Right lobe of liver (tissue), 6 donors: ENCODE measurements around the gene TMEM267. TPM values are rescaled to one million over a fixed set of nuclear protein-coding genes. Genes with fewer than 3 reads are reported as not detected.
"Not testable (repeated sequence)": the region's sequence is repeated elsewhere in the genome, so short reads cannot be mapped to it uniquely, and the experiment has no call there.

Experiments
- ATAC-seq, 4 donors: fragments of 200-7000 bp; cut with Tn5 transposase; one replicate each; pipeline ENCODE4 v1.9.1; 2020; ENCODE audit warnings: mild to moderate bottlenecking in 4 of 4, moderate library complexity in 4 of 4
- DNase-seq, 3 donors: peaks; one replicate each; pipeline ENCODE4 v3.0.0-alpha.2; 2020
- H3K27ac ChIP-seq, 3 donors: fragments of 200-600 bp; one replicate each; pipeline ENCODE4 v1.8.0; 2022
- H3K27me3 ChIP-seq, 2 donors: fragments of 200-600 bp; one replicate each; pipeline ENCODE4 v1.8.0; 2022
- H3K36me3 ChIP-seq, 4 donors: fragments of 200-600 bp; sonication (generic) in 1 of 4; one replicate each; pipeline versions ENCODE4 v1.5.1 to v1.8.0; 2017 to 2022; ENCODE audit warnings: control low read depth in 1 of 4
- H3K4me1 ChIP-seq, 4 donors: fragments of 200-600 bp; sonication (generic) in 1 of 4; one replicate each; pipeline versions ENCODE4 v1.5.1 to v1.8.0; 2017 to 2022; ENCODE audit warnings: control low read depth in 1 of 4
- H3K4me3 ChIP-seq, 3 donors: fragments of 200-600 bp; one replicate each; pipeline ENCODE4 v1.8.0; 2022
- H3K9me3 ChIP-seq, 4 donors: fragments of 200-600 bp; sonication (generic) in 1 of 4; one replicate each; pipeline versions ENCODE4 v1.5.1 to v1.8.0; 2017 to 2022; ENCODE audit warnings: control low read depth in 1 of 4
- POLR2A ChIP-seq: fragments of 450-650 bp; IDR thresholded peaks from one replicate; pipeline ENCODE4 v1.6.1; 2017; ENCODE audit warnings: antibody characterized with exemption, mild to moderate bottlenecking
- WGBS: methylation state at CpG from one replicate; pipeline ENCODE4 v1.1.6; 2018; ENCODE audit warnings: low coverage, low lambda C conversion rate; ENCODE audit not compliant: insufficient coverage; ENCODE audit errors: missing lambda C conversion rate; 5-methylcytosine and 5-hydroxymethylcytosine counted together
- intact Hi-C, 2 donors: fragments of 100-400 bp; cut with DNase I; formaldehyde crosslinking; loops; one replicate each; pipeline versions ENCODE4 v1.11.2 to v1.14.1; 2022
- total RNA-seq, 6 experiments: library from RNA; depleted of rRNA in 2 of 6; stranded (reverse); fragments of >200 nt in 2 of 6; fragmentation: NEBNext Ultra II Directional in 3 of 6; extraction: Animal tissue kit (Norgen Biotek cat#: 25700) in 3 of 6; gene quantifications; one replicate each; pipeline versions ENCODE4 v1.1.0 to v1.2.4, GENCODE V29; 2016 to 2023
- TF ChIP-seq, protein P1 (sequence below), 4 donors: fragments of 200-600 bp in 3 of 4; fragments of 450-650 bp in 1 of 4; IDR thresholded peaks; one replicate each; pipeline versions ENCODE4 v1.5.1 to v1.8.0; 2016 to 2022; ENCODE audit warnings: antibody characterized with exemption in 4 of 4, mild to moderate bottlenecking in 2 of 4
- donor health status: DM: no; HTN: yes; CAD: no.
- donor health status: DM: no; HTN: no; CAD: no.
- donor health status: DM: no; HTN: no; CAD: no.
- donor health status: DM: no; HTN: yes; CAD: no.
- donor health status: DM: no; HTN: yes; CAD: no.

TMEM267 gene
- total RNA-seq, 6 experiments from 2014 or later: 3.9 to 5.1 (median 4.5) TPM

- Histone ChIP-seq H3K4me3 (no peak overlapping the region), H3K27me3 (no peaks in the 10 kb centered on the region), H3K4me1 (no peaks in the 10 kb centered on the region), H3K9me3 (no peaks in the 10 kb centered on the region), H3K36me3 (no peaks in the 10 kb centered on the region), H3K27ac (no peak overlapping the region)
- ATAC-seq (peak in 1 of 4 donors; percentile 42), DNase-seq (no peak)
- TF ChIP-seq, protein P1, sequence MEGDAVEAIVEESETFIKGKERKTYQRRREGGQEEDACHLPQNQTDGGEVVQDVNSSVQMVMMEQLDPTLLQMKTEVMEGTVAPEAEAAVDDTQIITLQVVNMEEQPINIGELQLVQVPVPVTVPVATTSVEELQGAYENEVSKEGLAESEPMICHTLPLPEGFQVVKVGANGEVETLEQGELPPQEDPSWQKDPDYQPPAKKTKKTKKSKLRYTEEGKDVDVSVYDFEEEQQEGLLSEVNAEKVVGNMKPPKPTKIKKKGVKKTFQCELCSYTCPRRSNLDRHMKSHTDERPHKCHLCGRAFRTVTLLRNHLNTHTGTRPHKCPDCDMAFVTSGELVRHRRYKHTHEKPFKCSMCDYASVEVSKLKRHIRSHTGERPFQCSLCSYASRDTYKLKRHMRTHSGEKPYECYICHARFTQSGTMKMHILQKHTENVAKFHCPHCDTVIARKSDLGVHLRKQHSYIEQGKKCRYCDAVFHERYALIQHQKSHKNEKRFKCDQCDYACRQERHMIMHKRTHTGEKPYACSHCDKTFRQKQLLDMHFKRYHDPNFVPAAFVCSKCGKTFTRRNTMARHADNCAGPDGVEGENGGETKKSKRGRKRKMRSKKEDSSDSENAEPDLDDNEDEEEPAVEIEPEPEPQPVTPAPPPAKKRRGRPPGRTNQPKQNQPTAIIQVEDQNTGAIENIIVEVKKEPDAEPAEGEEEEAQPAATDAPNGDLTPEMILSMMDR (IDR thresholded peaks at IDR 0.05): no peak
- TF ChIP-seq POLR2A: no peak
- 55% methylated on average over 2 of the region's 2 CpGs for WGBS
- intact Hi-C loops: no loop called here
Observed at GRCh38 chr5:43409809-43410271, 73.8 kb downstream of the TMEM267 start.

GRCh38 chr5:43402524-43403066, 81.1 kb downstream of the TMEM267 start:
- H3K27me3 ChIP-seq, H3K27ac ChIP-seq, DNase-seq, intact Hi-C loops, H3K36me3 ChIP-seq, H3K4me3 ChIP-seq, ATAC-seq, H3K9me3 ChIP-seq, H3K4me1 ChIP-seq: not testable (repeated sequence)
- 78% methylated on average over 11 of the region's 16 CpGs for WGBS

- H3K4me1 ChIP-seq: no peaks in the 10 kb centered on the region
- WGBS: 20% methylated on average over 1 of the region's 1 CpG
- no peaks in the 10 kb centered on the region for H3K36me3 ChIP-seq
- no peak overlapping the region for H3K4me3 ChIP-seq
- DNase-seq: no peak
- H3K27me3 ChIP-seq: no peaks in the 10 kb centered on the region
- intact Hi-C loops: no loop called here
- TF ChIP-seq POLR2A: no peak
- TF ChIP-seq, protein P1 (IDR thresholded peaks at IDR 0.05): peak in 3 of 4 donors; percentile 20 to 30 (median 23)
- no peak overlapping the region for H3K27ac ChIP-seq
- ATAC-seq: peak in 2 of 4 donors; percentile 46 to 60
- no peaks in the 10 kb centered on the region for H3K9me3 ChIP-seq
Observed at GRCh38 chr5:43401827-43402226, 81.8 kb downstream of the TMEM267 start.

DNA sequence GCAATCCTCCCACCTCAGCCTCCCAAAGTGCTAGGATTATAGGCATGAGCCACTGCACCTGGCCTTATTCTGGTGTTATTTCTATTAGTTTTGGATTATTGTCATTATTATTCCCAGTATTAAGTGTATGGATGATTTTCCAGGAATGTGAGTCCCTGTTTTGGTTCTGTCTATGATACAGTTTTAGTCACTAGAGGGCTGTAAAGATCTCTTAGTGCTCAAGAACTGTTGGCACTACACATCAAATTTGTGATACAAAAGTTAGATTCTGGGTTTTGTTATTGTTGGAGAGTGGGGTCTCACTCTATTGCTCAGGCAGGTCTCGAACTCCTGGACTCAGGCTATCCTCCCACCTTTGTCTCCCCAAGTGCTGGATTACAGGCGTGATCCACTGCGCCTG, 83.6 kb downstream of the TMEM267 start:
- H3K27ac ChIP-seq: no peak overlapping the region
- intact Hi-C loops: no loop called here
- WGBS: 65% methylated on average over 3 of the region's 3 CpGs

DNA sequence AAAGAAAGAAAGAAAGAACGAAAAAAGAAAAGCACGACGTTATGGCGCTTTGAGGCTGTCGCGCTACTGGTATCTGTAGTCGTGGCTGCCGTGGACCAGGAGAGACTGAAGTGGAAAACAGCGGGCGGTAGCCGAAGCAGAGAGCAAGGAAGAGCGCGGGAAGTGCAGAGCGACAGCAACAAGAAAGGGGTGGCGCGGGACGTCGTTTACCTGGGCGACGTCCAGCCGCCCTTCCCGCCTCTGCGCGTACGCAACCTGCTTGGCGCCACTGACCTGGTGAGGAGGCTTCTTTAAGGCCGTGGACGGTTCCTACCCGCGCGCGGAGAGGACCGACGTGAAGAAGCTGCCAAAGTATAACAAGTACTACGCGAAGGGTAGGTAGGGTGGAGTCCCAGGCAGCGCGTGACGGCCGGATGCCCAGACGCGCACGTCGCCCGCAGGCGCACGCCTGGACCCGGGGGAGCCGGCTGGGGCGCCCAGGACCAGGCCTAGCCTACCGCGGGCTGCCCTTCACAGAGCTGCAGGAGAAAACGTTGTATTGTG, 86.8 kb downstream of the TMEM267 start:
- H3K4me3 ChIP-seq: peak overlapping the region; percentile 50 to 63 (median 52)
- intact Hi-C loops: loop anchor here in 1 of 2 donors (10.0 kb wide), 1 partner anchor 88 kb away; the partner anchor contains the start of gene TMEM267
- TF ChIP-seq, protein P1 (IDR thresholded peaks at IDR 0.05): no peak
- no peak for TF ChIP-seq POLR2A
- H3K27ac ChIP-seq: peak overlapping the region; percentile 39 to 49 (median 48)
- DNase-seq (peak; percentile 65 to 77 (median 70)), ATAC-seq (peak; percentile 91 to 93 (median 92))
- no peaks in the 10 kb centered on the region for H3K9me3 ChIP-seq
- no peaks in the 10 kb centered on the region for H3K27me3 ChIP-seq
- H3K4me1 ChIP-seq: no peaks in the 10 kb centered on the region
- 6% methylated on average over 36 of the region's 53 CpGs for WGBS
- no peaks in the 10 kb centered on the region for H3K36me3 ChIP-seq

More for the DNA sequence above, 83.6 kb downstream of the TMEM267 start:
- Histone ChIP-seq H3K4me1 (no peaks in the 10 kb centered on the region), H3K27me3 (no peaks in the 10 kb centered on the region), H3K36me3 (no peaks in the 10 kb centered on the region), H3K9me3 (no peaks in the 10 kb centered on the region), H3K4me3 (no peak overlapping the region)
- DNase-seq (no peak), ATAC-seq (peak; percentile 48 to 60 (median 56))
- TF ChIP-seq, protein P1 (IDR thresholded peaks at IDR 0.05): peak; percentile 35 to 56 (median 41)
- no peak for TF ChIP-seq POLR2A
